Activated T-cell treated with anti-CD3 and anti-CD28 coated beads, Interleukin-2, amount 50 U/mL, for 4 hours (primary cell): ENCODE measurements around the gene SMARCA2. TPM values are rescaled to one million over a fixed set of nuclear protein-coding genes. Genes with fewer than 3 reads are reported as not detected.

Experiments used
- ATAC-seq, 2 donors: fragments of 200-7000 bp; cut with Tn5 transposase; one replicate each; pipeline ENCODE4 v1.10.0; 2021
- DNase-seq: peaks from one replicate; pipeline ENCODE4 v3.0.0-alpha.2; 2020
- H3K27me3 Mint-ChIP-seq: one replicate; pipeline ENCODE4 v1.8.0; 2021; ENCODE audit warnings: low read depth, mixed read lengths
- H3K36me3 Mint-ChIP-seq: one replicate; pipeline ENCODE4 v1.8.0; 2022; ENCODE audit warnings: mixed read lengths; ENCODE audit not compliant: insufficient read depth
- H3K4me1 Mint-ChIP-seq: one replicate; pipeline ENCODE4 v1.8.0; 2021; ENCODE audit warnings: low read depth, mixed read lengths
- H3K4me3 Mint-ChIP-seq: one replicate; pipeline ENCODE4 v1.8.0; 2021; ENCODE audit warnings: mild to moderate bottlenecking, moderate library complexity, mixed read lengths
- H3K9me3 Mint-ChIP-seq: one replicate; pipeline ENCODE4 v1.8.0; 2021; ENCODE audit warnings: mixed read lengths
- total RNA-seq, 3 donors: library from RNA; stranded (reverse); gene quantifications; one replicate each; pipeline ENCODE4 v1.2.1, GENCODE V29; 2021

The SMARCA2 gene
- total RNA-seq, 3 donors from 2014 or later = 65.4 to 120 (median 93.5) TPM

GRCh38 chr9:1996156-1996555 is 19.0 kb upstream of the SMARCA2 start:
- peaks cover 3% of the 10 kb centered on the region for H3K27me3 Mint-ChIP-seq
- no peaks in the 10 kb centered on the region for H3K9me3 Mint-ChIP-seq
- no peak for ATAC-seq
- H3K4me1 Mint-ChIP-seq = no peaks in the 10 kb centered on the region
- H3K36me3 Mint-ChIP-seq = no peaks in the 10 kb centered on the region
- no peak overlapping the region for H3K4me3 Mint-ChIP-seq
- no peak for DNase-seq

GRCh38 chr9:1997646-1998045 is 17.5 kb upstream of the SMARCA2 start:
- no peak for DNase-seq
- no peak for ATAC-seq
- Mint-ChIP-seq H3K27me3 (peaks cover 3% of the 10 kb centered on the region), H3K4me1 (no peaks in the 10 kb centered on the region), H3K4me3 (no peak overlapping the region), H3K36me3 (no peaks in the 10 kb centered on the region), H3K9me3 (no peaks in the 10 kb centered on the region)

- H3K4me3 Mint-ChIP-seq = no peak overlapping the region
- ATAC-seq = no peak
- no peaks in the 10 kb centered on the region for H3K9me3 Mint-ChIP-seq
- peaks cover 3% of the 10 kb centered on the region for H3K27me3 Mint-ChIP-seq
- H3K36me3 Mint-ChIP-seq = no peaks in the 10 kb centered on the region
- DNase-seq = no peak
- no peaks in the 10 kb centered on the region for H3K4me1 Mint-ChIP-seq
Observed at GRCh38 chr9:1998111-1998510, 17.0 kb upstream of the SMARCA2 start.

- H3K27me3 Mint-ChIP-seq = peaks cover 3% of the 10 kb centered on the region
- ATAC-seq (no peak), DNase-seq (no peak)
- H3K4me3 Mint-ChIP-seq = no peak overlapping the region
- no peaks in the 10 kb centered on the region for H3K9me3 Mint-ChIP-seq
- H3K36me3 Mint-ChIP-seq = no peaks in the 10 kb centered on the region
- peaks cover 6% of the 10 kb centered on the region for H3K4me1 Mint-ChIP-seq
Observed at GRCh38 chr9:2000314-2000713, 14.8 kb upstream of the SMARCA2 start.

GRCh38 chr9:2008372-2008771 is 6.8 kb upstream of the SMARCA2 start:
- Mint-ChIP-seq H3K9me3 (no peaks in the 10 kb centered on the region), H3K4me3 (no peak overlapping the region), H3K4me1 (peaks cover 20% of the 10 kb centered on the region), H3K27me3 (no peaks in the 10 kb centered on the region), H3K36me3 (no peaks in the 10 kb centered on the region)
- DNase-seq (no peak), ATAC-seq (no peak)

- H3K4me1 Mint-ChIP-seq = peaks cover 24% of the 10 kb centered on the region
- H3K4me3 Mint-ChIP-seq = no peak overlapping the region
- no peaks in the 10 kb centered on the region for H3K27me3 Mint-ChIP-seq
- no peak for DNase-seq
- no peaks in the 10 kb centered on the region for H3K36me3 Mint-ChIP-seq
- no peak for ATAC-seq
- no peaks in the 10 kb centered on the region for H3K9me3 Mint-ChIP-seq
Observed at GRCh38 chr9:2012347-2012746, 2.8 kb upstream of the SMARCA2 start.

- Mint-ChIP-seq H3K27me3 (no peaks in the 10 kb centered on the region), H3K4me3 (peak overlapping the region; percentile 99), H3K9me3 (no peaks in the 10 kb centered on the region), H3K4me1 (peaks cover 32% of the 10 kb centered on the region), H3K36me3 (no peaks in the 10 kb centered on the region)
- DNase-seq = no peak
- ATAC-seq = no peak
Observed at GRCh38 chr9:2013743-2014475, 1.2 kb upstream of the SMARCA2 start.

- peak overlapping the region; percentile 99 for H3K4me3 Mint-ChIP-seq
- H3K36me3 Mint-ChIP-seq = peaks cover 2% of the 10 kb centered on the region
- H3K27me3 Mint-ChIP-seq = no peaks in the 10 kb centered on the region
- peak in 1 of 2 donors; percentile 1 for ATAC-seq
- no peaks in the 10 kb centered on the region for H3K9me3 Mint-ChIP-seq
- peaks cover 48% of the 10 kb centered on the region for H3K4me1 Mint-ChIP-seq
- DNase-seq = peak; percentile 22
Observed at GRCh38 chr9:2015581-2016407, 647 bp downstream of the SMARCA2 start.

GRCh38 chr9:2016408-2017330 is 1.5 kb downstream of the SMARCA2 start:
- ATAC-seq = peak; percentile 3 to 6
- Mint-ChIP-seq H3K27me3 (no peaks in the 10 kb centered on the region), H3K9me3 (no peaks in the 10 kb centered on the region), H3K36me3 (peaks cover 2% of the 10 kb centered on the region), H3K4me3 (peak overlapping the region; percentile 99), H3K4me1 (peaks cover 53% of the 10 kb centered on the region)
- peak; percentile 48 for DNase-seq

GRCh38 chr9:2017331-2018161 is 2.4 kb downstream of the SMARCA2 start:
- peaks cover 56% of the 10 kb centered on the region for H3K4me1 Mint-ChIP-seq
- DNase-seq = peak; percentile 70

GRCh38 chr9:2018162-2018643 is 3.1 kb downstream of the SMARCA2 start:
- Mint-ChIP-seq H3K4me3 (peak overlapping the region; percentile 99), H3K4me1 (peaks cover 58% of the 10 kb centered on the region), H3K36me3 (peaks cover 2% of the 10 kb centered on the region), H3K9me3 (no peaks in the 10 kb centered on the region), H3K27me3 (no peaks in the 10 kb centered on the region)
- ATAC-seq (no peak), DNase-seq (no peak)

More at GRCh38 chr9:2017331-2018161, 2.4 kb downstream of the SMARCA2 start:
- peak; percentile 33 to 44 for ATAC-seq
- H3K27me3 Mint-ChIP-seq = no peaks in the 10 kb centered on the region
- H3K36me3 Mint-ChIP-seq = peaks cover 2% of the 10 kb centered on the region
- no peaks in the 10 kb centered on the region for H3K9me3 Mint-ChIP-seq
- peak overlapping the region; percentile 99 for H3K4me3 Mint-ChIP-seq

GRCh38 chr9:2018764-2019558 is 3.8 kb downstream of the SMARCA2 start:
- peak overlapping the region; percentile 99 for H3K4me3 Mint-ChIP-seq
- H3K36me3 Mint-ChIP-seq = peaks cover 2% of the 10 kb centered on the region
- peaks cover 60% of the 10 kb centered on the region for H3K4me1 Mint-ChIP-seq
- ATAC-seq (no peak), DNase-seq (no peak)
- H3K9me3 Mint-ChIP-seq = no peaks in the 10 kb centered on the region
- no peaks in the 10 kb centered on the region for H3K27me3 Mint-ChIP-seq

GRCh38 chr9:2019723-2020122 is 4.6 kb downstream of the SMARCA2 start:
- Mint-ChIP-seq H3K4me1 (peaks cover 65% of the 10 kb centered on the region), H3K9me3 (no peaks in the 10 kb centered on the region), H3K4me3 (peak overlapping the region; percentile 99), H3K27me3 (no peaks in the 10 kb centered on the region), H3K36me3 (peaks cover 3% of the 10 kb centered on the region)
- DNase-seq = no peak
- no peak for ATAC-seq
